Stimulated activated CD4-positive, alpha-beta T cell treated with anti-CD3 and anti-CD28 coated beads, Interleukin-12 subunit alpha, Interleukin-12 subunit beta, amount 100 ng/mL, for 24 hours (primary cell): ENCODE results near the gene ALDH3A1.
A peak's percentile ranks its signal among the peaks of the same experiment; 100 is the strongest.
"Not testable (repeated sequence)": the region's sequence is repeated elsewhere in the genome, so short reads cannot be mapped to it uniquely, and the experiment has no call there.

Experiments
- DNase-seq, 2 experiments: peaks; one replicate each; pipeline ENCODE4 v3.0.0-alpha.2; 2020; ENCODE audit warnings: low read depth in 2 of 2

ALDH3A1 gene

GRCh38 chr17:19747829-19748806 is at the start of gene ALDH3A1:
TSS of gene ALDH3A1 (minus strand) at chr17:19748298. CDS start at chr17:19745129, 3,169 bp downstream.
- DNase-seq, result no peak

DNA sequence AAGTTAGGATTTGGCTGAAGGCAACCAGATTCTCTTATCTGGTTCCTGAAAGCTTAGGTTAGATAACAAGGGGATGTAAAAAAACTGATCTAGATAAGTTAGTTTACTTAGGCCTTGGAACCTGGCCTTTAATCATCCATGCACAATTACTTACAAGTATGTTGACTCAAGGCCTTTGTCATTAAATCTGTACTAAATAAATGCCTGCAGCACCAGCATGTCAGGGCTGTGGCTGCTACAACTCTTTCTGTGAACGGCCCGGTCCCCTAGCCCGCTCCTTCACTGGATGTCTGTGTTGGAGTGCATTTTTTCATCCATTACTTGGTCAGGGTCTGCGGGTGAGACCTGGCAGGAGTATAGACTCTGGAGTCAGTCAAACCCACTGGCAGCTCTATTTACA is 48.4 kb upstream of the ALDH3A1 start:
- no peak for DNase-seq

- DNase-seq, result no peak
Measured at GRCh38 chr17:19791918-19792550, 43.9 kb upstream of the ALDH3A1 start.

DNA sequence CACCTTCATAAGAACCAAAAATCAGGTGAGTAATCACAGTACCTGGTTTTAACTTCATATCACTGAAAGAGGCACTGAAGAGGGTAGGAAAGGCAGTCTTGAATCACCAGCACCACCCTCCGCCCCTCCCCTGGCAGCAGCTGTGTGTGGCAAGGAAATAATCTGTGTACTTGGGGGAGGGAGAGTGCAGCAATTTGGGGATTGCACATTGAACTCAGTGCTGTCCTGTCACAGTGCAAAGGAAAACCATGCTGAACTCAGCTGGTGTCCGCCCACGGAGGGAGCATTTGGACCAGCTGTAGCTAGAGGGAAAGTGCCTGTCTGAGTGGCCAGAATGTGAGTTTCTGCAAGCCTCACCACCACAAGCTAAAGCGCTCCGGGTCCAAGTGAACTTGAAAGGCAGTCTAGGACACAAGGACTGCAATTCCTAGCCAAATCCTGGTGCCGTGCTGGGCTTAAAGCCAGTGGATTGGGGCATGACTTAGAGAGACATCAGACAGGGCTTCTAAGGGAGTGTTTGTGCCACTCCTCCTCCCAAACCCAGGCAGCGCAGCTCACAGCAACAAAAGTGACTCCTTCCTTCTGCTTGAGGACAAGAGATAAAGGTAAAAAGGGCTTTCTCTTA is 39.7 kb upstream of the ALDH3A1 start:
- DNase-seq, result no peak

DNA sequence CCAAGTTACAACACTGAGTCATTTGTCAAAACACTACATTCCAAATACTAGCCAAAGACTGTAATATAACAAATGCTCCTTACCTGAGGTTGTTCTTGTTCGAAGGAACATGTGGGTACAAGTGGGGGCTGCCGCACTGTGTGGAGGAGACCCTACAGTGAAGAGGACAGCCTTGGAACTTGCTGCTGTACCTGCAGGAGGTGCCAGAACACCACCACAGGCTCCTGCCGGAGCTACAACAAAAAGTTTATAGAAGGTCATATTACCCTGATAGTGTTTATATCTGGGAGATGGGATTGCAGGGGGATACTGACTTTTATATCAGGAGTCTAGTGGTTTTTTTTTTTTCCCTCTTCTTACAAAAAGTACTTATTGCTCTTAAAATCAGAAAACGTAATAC is 37.8 kb upstream of the ALDH3A1 start:
- no peak for DNase-seq

DNA sequence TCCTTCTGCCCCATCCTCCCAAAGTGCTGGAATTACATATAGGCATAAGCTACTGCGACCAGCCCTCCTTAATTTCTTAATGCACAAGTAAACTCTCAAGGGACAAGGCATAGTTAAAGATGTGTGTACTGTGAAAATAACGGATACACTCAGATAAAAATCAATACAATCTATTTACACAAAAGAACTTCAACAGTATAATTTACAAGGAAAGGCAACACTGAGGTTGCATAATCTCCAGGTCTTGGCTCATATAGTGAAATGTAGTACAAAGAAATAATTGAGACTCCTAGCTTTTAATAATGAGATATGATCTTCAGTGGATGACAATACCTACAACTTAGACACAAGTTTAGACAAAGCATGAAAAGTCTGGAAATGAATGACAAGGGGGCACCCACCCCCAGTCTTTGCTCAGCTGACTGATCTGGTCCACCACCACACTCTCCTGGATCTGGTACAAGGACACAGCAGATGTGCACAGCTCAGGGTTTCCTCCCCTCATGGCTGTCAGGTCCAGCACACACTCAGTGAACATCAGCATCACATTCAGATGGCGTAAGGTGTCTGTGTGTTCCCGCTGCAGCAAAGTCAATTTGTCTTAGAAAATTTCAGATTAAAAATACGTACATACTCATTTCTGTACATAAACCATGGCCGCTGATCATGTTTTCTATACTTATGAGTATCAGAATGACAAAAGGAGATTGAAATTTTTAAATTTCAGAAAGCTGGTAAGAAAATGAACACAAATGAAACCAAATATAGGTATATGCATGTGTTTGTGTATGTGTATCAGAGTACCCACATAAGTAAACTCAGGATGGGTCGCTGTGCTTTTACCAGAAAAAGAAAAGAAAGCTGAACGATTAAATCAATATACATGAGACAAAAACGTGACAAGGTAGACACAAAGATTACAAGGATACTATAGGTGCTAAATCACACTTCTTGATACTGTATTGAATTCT is 33.7 kb upstream of the ALDH3A1 start:
- no peak for DNase-seq

- DNase-seq, result no peak
Measured at GRCh38 chr17:19780846-19781245, 32.7 kb upstream of the ALDH3A1 start.

DNA sequence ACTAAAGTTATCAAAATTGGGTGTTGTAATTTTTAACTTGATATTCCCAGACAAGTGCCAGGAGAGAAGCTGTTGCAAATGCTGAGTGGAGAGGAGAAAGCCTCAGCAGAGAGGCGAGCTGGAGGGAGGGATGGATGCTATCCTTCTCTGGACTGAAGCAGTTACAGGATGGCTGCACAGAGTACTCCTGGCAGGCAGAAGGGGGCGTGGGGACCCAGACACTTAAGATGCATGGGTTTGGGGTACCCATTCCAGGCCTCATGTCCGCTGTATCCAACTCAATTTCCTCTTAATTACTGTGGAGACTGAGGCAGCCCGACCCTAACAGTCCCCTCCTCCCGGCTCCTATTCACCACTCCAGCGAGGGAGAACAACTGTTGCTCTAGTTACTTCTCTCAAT is 25.4 kb upstream of the ALDH3A1 start:
- no peak for DNase-seq

DNA sequence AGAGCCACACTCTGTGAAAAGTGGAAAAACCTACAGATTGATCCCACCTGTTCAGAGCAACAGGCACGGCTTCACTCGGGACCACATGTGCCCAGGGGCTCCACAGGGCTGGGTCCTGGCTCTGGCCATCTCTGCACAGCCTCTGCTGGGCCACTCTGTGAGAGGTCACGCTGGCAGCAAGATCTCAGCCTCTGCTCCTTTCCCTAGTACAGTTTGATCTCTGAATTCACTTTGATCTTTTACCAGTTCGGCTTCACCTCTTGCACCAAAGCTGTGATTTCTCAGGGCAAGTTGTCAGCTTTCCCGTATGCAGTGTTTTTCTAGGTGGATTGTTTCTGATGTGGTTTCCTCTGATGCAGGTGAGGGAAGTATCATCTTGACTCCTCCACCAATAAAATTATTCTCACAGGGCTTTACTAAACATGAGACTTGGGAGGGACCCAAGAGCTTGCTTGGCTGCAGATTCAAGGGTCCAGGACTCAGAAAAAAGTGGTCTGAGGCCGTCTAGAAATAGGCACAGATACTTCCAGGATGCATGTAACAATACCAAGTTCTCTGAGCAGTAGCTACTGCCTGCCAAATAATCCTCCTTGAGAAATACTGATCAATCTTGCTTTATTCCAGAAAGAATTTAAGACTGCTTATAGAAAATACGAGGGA is 24.0 kb upstream of the ALDH3A1 start:
- no peak for DNase-seq

GRCh38 chr17:19770985-19771735 is 23.1 kb upstream of the ALDH3A1 start:
- no peak for DNase-seq

DNA sequence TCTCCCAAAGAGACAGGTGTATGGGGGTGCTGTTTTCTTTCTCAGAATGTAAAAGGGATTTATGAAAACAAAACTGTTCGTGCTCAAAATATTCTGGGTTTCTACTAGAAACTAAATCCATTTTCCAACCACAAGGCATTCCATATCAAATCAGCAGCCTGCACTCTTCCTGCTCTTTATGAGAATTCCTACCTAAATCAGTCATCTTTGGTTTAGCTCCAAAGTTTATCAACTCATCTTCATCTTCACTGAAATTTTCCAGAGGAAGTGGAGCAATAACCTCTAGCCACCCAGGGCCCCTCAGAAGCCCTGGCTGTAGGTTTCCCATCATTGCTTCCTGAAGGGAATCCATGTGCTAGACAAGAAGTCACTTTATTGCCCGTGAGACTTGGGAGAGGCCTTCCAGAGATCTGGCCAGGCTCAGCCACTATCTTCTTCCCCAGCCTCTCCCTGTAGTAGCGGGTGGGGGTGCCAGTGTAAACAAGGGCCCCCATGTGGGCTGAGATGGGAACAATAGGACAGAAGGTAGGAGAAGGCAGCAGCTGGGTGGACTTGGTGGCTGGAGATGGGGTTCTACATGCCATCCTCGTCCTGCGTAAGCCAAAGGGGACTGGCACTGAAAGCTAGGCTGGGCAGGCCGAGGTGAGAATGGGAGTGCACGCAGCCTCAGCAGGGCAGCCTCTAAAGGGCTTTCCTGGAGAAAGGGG is 22.0 kb upstream of the ALDH3A1 start:
- DNase-seq, result no peak

DNA sequence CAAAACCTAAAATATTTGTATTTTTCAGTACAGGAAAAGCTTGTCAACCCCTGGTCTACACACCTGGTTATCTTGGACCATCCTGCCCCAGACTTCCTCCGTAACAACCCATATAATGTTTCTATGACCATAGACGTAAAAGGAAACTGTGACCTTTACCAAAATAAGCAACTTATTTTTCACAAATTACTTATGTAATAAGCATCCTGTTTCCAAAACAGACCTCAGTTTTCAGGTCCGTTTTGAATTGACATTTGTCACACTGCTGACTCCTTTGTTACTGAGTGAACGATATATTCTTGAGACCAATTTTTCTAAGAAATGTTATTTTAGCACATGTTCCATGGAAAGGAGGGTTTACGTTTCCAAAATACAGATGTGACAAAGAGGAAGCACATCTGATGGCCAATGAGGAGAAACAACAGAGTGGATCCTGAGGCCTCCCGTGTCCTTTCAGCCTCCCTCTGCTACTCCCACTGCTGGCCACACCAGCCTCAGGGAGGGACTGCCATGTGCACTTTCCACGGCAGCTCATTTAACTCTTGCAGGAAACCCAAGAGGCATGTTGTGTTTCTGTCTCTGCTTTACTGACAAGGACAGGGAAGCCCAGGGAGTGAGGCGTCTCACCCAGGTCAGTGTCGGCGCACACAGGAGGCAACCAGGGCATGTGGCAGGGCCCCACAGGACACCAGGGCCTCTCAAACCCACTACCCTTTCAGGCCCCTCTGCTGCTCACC is 20.1 kb upstream of the ALDH3A1 start:
- no peak for DNase-seq

DNA sequence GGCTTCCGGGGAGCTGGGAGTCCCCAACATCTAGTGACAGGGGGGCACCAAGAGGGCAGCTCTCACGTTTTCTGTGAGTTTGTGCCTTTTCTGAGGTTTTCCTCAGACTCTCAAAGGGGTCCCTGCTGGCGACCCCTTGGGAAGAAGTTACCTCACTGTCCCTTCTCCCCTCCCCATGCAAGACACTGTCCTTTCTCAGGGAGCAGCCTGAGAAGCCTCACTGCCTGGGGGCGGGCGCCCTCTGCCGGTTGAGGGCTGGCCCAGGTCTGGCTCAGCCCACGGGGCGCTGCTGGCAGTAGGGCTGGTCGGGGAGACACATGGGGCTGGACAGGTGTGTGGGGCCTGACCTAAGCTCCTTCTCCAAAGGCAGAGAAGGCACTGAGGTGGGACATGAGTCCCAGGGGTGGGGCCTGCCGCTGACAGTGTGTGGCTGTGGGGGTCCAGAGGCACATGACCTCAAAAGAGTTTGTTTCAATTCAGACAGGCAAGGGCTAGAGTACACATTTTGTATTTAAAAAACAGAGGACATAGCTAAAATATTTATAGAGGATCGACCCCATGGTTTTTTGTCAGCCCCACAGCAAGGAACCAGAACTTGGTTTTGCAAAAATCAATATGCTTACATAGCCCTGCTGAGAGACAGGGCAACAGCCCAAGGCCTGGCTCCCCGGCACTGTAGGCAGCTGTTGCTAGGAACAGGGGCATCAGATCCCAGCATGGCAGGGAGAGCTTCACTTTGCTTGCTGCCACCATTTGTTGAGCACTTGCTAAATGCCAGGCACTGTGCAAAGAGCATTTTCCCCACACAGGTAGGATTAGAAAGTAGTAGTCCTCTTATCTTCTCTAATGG is 18.5 kb upstream of the ALDH3A1 start:
- peak; percentile 56 to 77 for DNase-seq

DNA sequence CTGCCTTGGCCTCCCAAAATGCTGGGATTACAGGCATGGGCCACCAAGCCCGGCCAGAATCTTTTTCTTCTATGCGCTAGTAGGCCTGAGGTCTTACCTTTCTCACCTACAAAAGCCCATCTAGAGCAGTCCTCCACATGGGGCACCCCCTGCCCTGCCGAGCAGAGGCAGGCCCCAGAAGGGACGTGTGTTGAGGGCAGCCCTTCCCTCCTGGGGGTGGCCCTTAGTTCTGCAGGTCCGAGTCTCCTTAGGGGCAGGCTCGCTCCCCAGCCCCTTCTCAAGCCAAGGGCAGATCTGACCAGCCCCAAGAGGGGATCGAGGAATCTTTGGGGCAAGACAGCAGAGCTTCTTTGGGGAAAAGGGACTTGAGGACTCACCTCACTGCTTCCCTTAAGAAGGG is 17.9 kb upstream of the ALDH3A1 start:
- DNase-seq, result no peak

- DNase-seq, result not testable (repeated sequence)
Measured at GRCh38 chr17:19763991-19764390, 15.9 kb upstream of the ALDH3A1 start.

DNA sequence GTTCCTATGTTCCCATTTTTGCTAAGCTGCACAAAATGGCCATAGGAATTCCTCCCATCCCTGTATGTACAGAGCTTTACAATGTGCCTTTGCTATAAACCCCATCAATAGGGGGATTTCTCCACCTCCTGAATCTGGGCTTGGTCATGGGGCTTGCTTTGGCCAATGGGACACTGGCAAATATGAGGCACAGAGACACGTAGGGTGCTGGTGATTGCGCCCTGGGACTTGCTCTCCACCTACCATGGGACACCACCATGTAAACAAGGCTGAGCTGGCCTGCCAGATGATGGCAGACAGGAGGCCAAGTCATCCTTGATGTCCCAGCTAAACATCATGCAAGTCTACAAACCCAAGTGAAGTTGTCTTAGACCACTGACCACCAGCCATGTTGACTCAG is 15.3 kb upstream of the ALDH3A1 start:
- DNase-seq, result no peak

- DNase-seq, result peak; percentile 26 to 40
Measured at GRCh38 chr17:19762515-19762961, 14.4 kb upstream of the ALDH3A1 start.

GRCh38 chr17:19760746-19761145 is 12.6 kb upstream of the ALDH3A1 start:
- no peak for DNase-seq
